Measurements from ENCODE around the gene PEX5L. TPM values are rescaled to one million over a fixed set of nuclear protein-coding genes. Genes with fewer than 3 reads are reported as not detected.

Gene PEX5L
- total and polyA plus RNA-seq, 5 donors: 0.20 to 1.4 (median 0.58) TPM

- ATAC-seq: no peak
- Histone ChIP-seq H3K9me3 (ENCODE audit: control insufficient read depth, low read length) (no peaks in the 10 kb centered on the region), H3K4me3 (ENCODE audit: low read length) (no peak overlapping the region), H3K27ac (ENCODE audit: low read length) (no peak overlapping the region), H3K4me1 (ENCODE audit: control insufficient read depth, insufficient read depth, low read length) (no peaks in the 10 kb centered on the region), H3K27me3 (ENCODE audit: control insufficient read depth, insufficient read depth) (no peaks in the 10 kb centered on the region)
- WGBS: 57% methylated on average over 2 of the region's 2 CpGs
- no peak for DNase-seq
- intact Hi-C loops (cut with DNase I): no loop called here
Observed at GRCh38 chr3:179896507-179896906, 140.2 kb downstream of the PEX5L start.

GRCh38 chr3:179895330-179895729 is 141.4 kb downstream of the PEX5L start:
- Histone ChIP-seq H3K4me1 (ENCODE audit: control insufficient read depth, insufficient read depth, low read length) (no peaks in the 10 kb centered on the region), H3K4me3 (ENCODE audit: low read length) (no peak overlapping the region), H3K27me3 (ENCODE audit: control insufficient read depth, insufficient read depth) (no peaks in the 10 kb centered on the region), H3K27ac (ENCODE audit: low read length) (no peak overlapping the region), H3K9me3 (ENCODE audit: control insufficient read depth, low read length) (no peaks in the 10 kb centered on the region)
- intact Hi-C loops (cut with DNase I): no loop called here
- ATAC-seq: no peak
- no peak for DNase-seq

GRCh38 chr3:179887295-179887943 is 149.3 kb downstream of the PEX5L start:
- no peak for ATAC-seq
- WGBS: 63% methylated on average over 4 of the region's 4 CpGs
- Histone ChIP-seq H3K4me1 (ENCODE audit: control insufficient read depth, insufficient read depth, low read length) (no peaks in the 10 kb centered on the region), H3K27me3 (ENCODE audit: control insufficient read depth, insufficient read depth) (no peaks in the 10 kb centered on the region), H3K4me3 (ENCODE audit: low read length) (no peak overlapping the region), H3K9me3 (ENCODE audit: control insufficient read depth, low read length) (no peaks in the 10 kb centered on the region), H3K27ac (ENCODE audit: low read length) (no peak overlapping the region)
- no peak for DNase-seq
- intact Hi-C loops (cut with DNase I): no loop called here

- Histone ChIP-seq H3K4me3 (ENCODE audit: low read length) (no peak overlapping the region), H3K27me3 (ENCODE audit: control insufficient read depth, insufficient read depth) (no peaks in the 10 kb centered on the region), H3K4me1 (ENCODE audit: control insufficient read depth, insufficient read depth, low read length) (no peaks in the 10 kb centered on the region), H3K9me3 (ENCODE audit: control insufficient read depth, low read length) (no peaks in the 10 kb centered on the region), H3K27ac (ENCODE audit: low read length) (no peak overlapping the region)
- no peak for ATAC-seq
- no peak for DNase-seq
- WGBS: 55% methylated on average over 2 of the region's 2 CpGs
- intact Hi-C loops (cut with DNase I): no loop called here
Observed at GRCh38 chr3:179885950-179886349, 150.8 kb downstream of the PEX5L start.

- H3K4me1 ChIP-seq (ENCODE audit: control insufficient read depth, insufficient read depth, low read length): no peaks in the 10 kb centered on the region
- no peaks in the 10 kb centered on the region for H3K27me3 ChIP-seq (ENCODE audit: control insufficient read depth, insufficient read depth)
- intact Hi-C loops (cut with DNase I): no loop called here
- WGBS: 69% methylated on average over 1 of the region's 1 CpG
- H3K4me3 ChIP-seq (ENCODE audit: low read length): no peak overlapping the region
- DNase-seq: no peak
- H3K27ac ChIP-seq (ENCODE audit: low read length): no peak overlapping the region
- no peaks in the 10 kb centered on the region for H3K9me3 ChIP-seq (ENCODE audit: control insufficient read depth, low read length)
- no peak for ATAC-seq
Observed at GRCh38 chr3:179884136-179884535, 152.6 kb downstream of the PEX5L start.

- Histone ChIP-seq H3K4me1 (ENCODE audit: control insufficient read depth, insufficient read depth, low read length) (no peaks in the 10 kb centered on the region), H3K4me3 (ENCODE audit: low read length) (no peak overlapping the region), H3K27ac (ENCODE audit: low read length) (no peak overlapping the region), H3K9me3 (ENCODE audit: control insufficient read depth, low read length) (no peaks in the 10 kb centered on the region), H3K27me3 (ENCODE audit: control insufficient read depth, insufficient read depth) (no peaks in the 10 kb centered on the region)
- 9% methylated on average over 2 of the region's 2 CpGs for WGBS
- DNase-seq (no peak), ATAC-seq (no peak)
- intact Hi-C loops (cut with DNase I): no loop called here
Observed at GRCh38 chr3:179882292-179882691, 154.4 kb downstream of the PEX5L start.

- Histone ChIP-seq H3K4me3 (ENCODE audit: low read length) (no peak overlapping the region), H3K27ac (ENCODE audit: low read length) (no peak overlapping the region), H3K27me3 (ENCODE audit: control insufficient read depth, insufficient read depth) (no peaks in the 10 kb centered on the region), H3K4me1 (ENCODE audit: control insufficient read depth, insufficient read depth, low read length) (no peaks in the 10 kb centered on the region), H3K9me3 (ENCODE audit: control insufficient read depth, low read length) (no peaks in the 10 kb centered on the region)
- ATAC-seq (no peak), DNase-seq (no peak)
- 34% methylated on average over 2 of the region's 2 CpGs for WGBS
- intact Hi-C loops (cut with DNase I): no loop called here
Observed at GRCh38 chr3:179881791-179882190, 154.9 kb downstream of the PEX5L start.

GRCh38 chr3:179880868-179881267 is 155.9 kb downstream of the PEX5L start:
- H3K4me3 ChIP-seq (ENCODE audit: low read length): no peak overlapping the region
- DNase-seq: no peak
- H3K27ac ChIP-seq (ENCODE audit: low read length): no peak overlapping the region
- ATAC-seq: no peak
- H3K9me3 ChIP-seq (ENCODE audit: control insufficient read depth, low read length): no peaks in the 10 kb centered on the region
- no peaks in the 10 kb centered on the region for H3K4me1 ChIP-seq (ENCODE audit: control insufficient read depth, insufficient read depth, low read length)
- no peaks in the 10 kb centered on the region for H3K27me3 ChIP-seq (ENCODE audit: control insufficient read depth, insufficient read depth)
- intact Hi-C loops (cut with DNase I): no loop called here
- WGBS: 52% methylated on average over 4 of the region's 4 CpGs

GRCh38 chr3:179876440-179876839 is 160.3 kb downstream of the PEX5L start:
- Histone ChIP-seq H3K27ac (ENCODE audit: low read length) (no peak overlapping the region), H3K9me3 (ENCODE audit: control insufficient read depth, low read length) (no peaks in the 10 kb centered on the region), H3K4me3 (ENCODE audit: low read length) (no peak overlapping the region), H3K4me1 (ENCODE audit: control insufficient read depth, insufficient read depth, low read length) (no peaks in the 10 kb centered on the region), H3K27me3 (ENCODE audit: control insufficient read depth, insufficient read depth) (no peaks in the 10 kb centered on the region)
- DNase-seq (no peak), ATAC-seq (no peak)
- WGBS: 80% methylated on average over 3 of the region's 3 CpGs
- intact Hi-C loops (cut with DNase I): no loop called here

- Histone ChIP-seq H3K4me3 (ENCODE audit: low read length) (no peak overlapping the region), H3K27ac (ENCODE audit: low read length) (no peak overlapping the region), H3K27me3 (ENCODE audit: control insufficient read depth, insufficient read depth) (no peaks in the 10 kb centered on the region), H3K4me1 (ENCODE audit: control insufficient read depth, insufficient read depth, low read length) (no peaks in the 10 kb centered on the region), H3K9me3 (ENCODE audit: control insufficient read depth, low read length) (no peaks in the 10 kb centered on the region)
- WGBS: 47% methylated on average over 5 of the region's 5 CpGs
- intact Hi-C loops (cut with DNase I): no loop called here
- DNase-seq (no peak), ATAC-seq (no peak)
Observed at GRCh38 chr3:179872842-179873241, 163.9 kb downstream of the PEX5L start.

- Histone ChIP-seq H3K4me3 (ENCODE audit: low read length) (no peak overlapping the region), H3K4me1 (ENCODE audit: control insufficient read depth, insufficient read depth, low read length) (no peaks in the 10 kb centered on the region), H3K27me3 (ENCODE audit: control insufficient read depth, insufficient read depth) (no peaks in the 10 kb centered on the region), H3K27ac (ENCODE audit: low read length) (no peak overlapping the region), H3K9me3 (ENCODE audit: control insufficient read depth, low read length) (no peaks in the 10 kb centered on the region)
- no peak for ATAC-seq
- intact Hi-C loops (cut with DNase I): no loop called here
- no peak for DNase-seq
- WGBS: 73% methylated on average over 4 of the region's 4 CpGs
Observed at GRCh38 chr3:179871782-179872181, 165.0 kb downstream of the PEX5L start.

GRCh38 chr3:179868715-179869114 is 168.0 kb downstream of the PEX5L start:
- DNase-seq (no peak), ATAC-seq (no peak)
- no peaks in the 10 kb centered on the region for H3K4me1 ChIP-seq (ENCODE audit: control insufficient read depth, insufficient read depth, low read length)
- intact Hi-C loops (cut with DNase I): no loop called here
- no peak overlapping the region for H3K4me3 ChIP-seq (ENCODE audit: low read length)
- 52% methylated on average over 5 of the region's 5 CpGs for WGBS
- no peaks in the 10 kb centered on the region for H3K27me3 ChIP-seq (ENCODE audit: control insufficient read depth, insufficient read depth)
- no peaks in the 10 kb centered on the region for H3K9me3 ChIP-seq (ENCODE audit: control insufficient read depth, low read length)
- H3K27ac ChIP-seq (ENCODE audit: low read length): no peak overlapping the region
